Stromal cell of bone marrow (primary cell): ENCODE data around the gene UBQLN4.

Experiments used
- DNase-seq: peaks from one replicate; pipeline ENCODE4 v3.0.0-alpha.2; 2012; ENCODE audit warnings: low read depth

Gene UBQLN4

GRCh38 chr1:156053768-156054499 lies at the start of gene UBQLN4:
Gene UBQLN4 (minus strand): TSS chr1:156053798. CDS start chr1:156053701, 97 bp downstream.
- peak; percentile 72 for DNase-seq

- no peak for DNase-seq
These were observed 49.3 kb upstream of the UBQLN4 start for GRCh38 chr1:156102633-156103511.

- no peak for DNase-seq
These were observed 48.3 kb upstream of the UBQLN4 start for GRCh38 chr1:156101880-156102279.

- DNase-seq, result no peak
These were observed 46.8 kb upstream of the UBQLN4 start for GRCh38 chr1:156100205-156100995.

GRCh38 chr1:156099282-156099681 lies 45.7 kb upstream of the UBQLN4 start:
- DNase-seq, result no peak

GRCh38 chr1:156098784-156099183 lies 45.2 kb upstream of the UBQLN4 start:
- DNase-seq, result no peak

GRCh38 chr1:156097499-156098178 lies 44.0 kb upstream of the UBQLN4 start:
- DNase-seq, result no peak

- peak; percentile 86 for DNase-seq
These were observed 43.2 kb upstream of the UBQLN4 start for GRCh38 chr1:156096640-156097391.

GRCh38 chr1:156095906-156096508 lies 42.4 kb upstream of the UBQLN4 start:
- no peak for DNase-seq

- no peak for DNase-seq
These were observed 38.0 kb upstream of the UBQLN4 start for GRCh38 chr1:156091610-156092009.

GRCh38 chr1:156090840-156091188 lies 37.2 kb upstream of the UBQLN4 start:
- DNase-seq, result peak; percentile 50

- no peak for DNase-seq
These were observed 36.7 kb upstream of the UBQLN4 start for GRCh38 chr1:156090138-156090839.

- DNase-seq, result no peak
These were observed 36.1 kb upstream of the UBQLN4 start for GRCh38 chr1:156089704-156090103.

- no peak for DNase-seq
These were observed 32.7 kb upstream of the UBQLN4 start for GRCh38 chr1:156086256-156086662.

GRCh38 chr1:156083800-156084790 lies 30.5 kb upstream of the UBQLN4 start:
- no peak for DNase-seq

GRCh38 chr1:156082309-156083091 lies 28.9 kb upstream of the UBQLN4 start, which contains the start of gene MEX3A:
Gene MEX3A (minus strand): TSS chr1:156082465. CDS start chr1:156081998, 467 bp downstream.
- DNase-seq, result peak; percentile 38

- DNase-seq, result no peak
These were observed 28.3 kb upstream of the UBQLN4 start for GRCh38 chr1:156081917-156082308.
